NCI-H187 (cell line): Measurements from ENCODE around the gene IQSEC3.
A peak's percentile ranks its signal among the peaks of the same experiment; 100 is the strongest.

ENCODE experiments used
- DNase-seq, 2 experiments: peaks; one replicate each; lab custom pipeline; 2025; lab: John Stamatoyannopoulos, UW

Gene IQSEC3

GRCh38 chr12:163406-163986 lies 96.9 kb downstream of the IQSEC3 start:
- no peak for DNase-seq

DNA sequence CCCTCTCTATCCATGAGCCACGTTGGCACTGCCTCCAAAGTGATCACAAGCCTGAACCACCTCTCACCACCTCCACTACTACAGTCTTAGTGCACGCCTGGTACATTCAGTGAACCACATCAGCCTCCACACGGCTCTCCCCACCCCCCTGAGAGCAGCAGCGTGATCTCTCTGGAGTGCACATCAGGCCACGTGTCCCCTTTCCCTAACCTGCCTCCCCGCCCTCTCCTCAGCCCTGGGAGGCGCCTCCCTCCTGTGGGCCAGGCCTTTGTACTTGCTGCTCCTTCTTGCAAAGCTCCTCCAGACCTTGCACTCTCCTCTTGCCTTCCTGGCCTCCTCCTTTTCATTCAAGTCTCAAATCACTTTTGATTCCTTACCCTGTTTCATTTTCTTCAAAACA lies 97.6 kb downstream of the IQSEC3 start:
- peak; percentile 33 to 73 for DNase-seq

GRCh38 chr12:165862-166368 lies 99.3 kb downstream of the IQSEC3 start:
- DNase-seq, result no peak

- DNase-seq, result no peak
Measured at GRCh38 chr12:166425-167075, 100.0 kb downstream of the IQSEC3 start.

- DNase-seq, result no peak
Measured at GRCh38 chr12:167959-168600, 101.5 kb downstream of the IQSEC3 start.

- no peak for DNase-seq
Measured at GRCh38 chr12:168763-169525, 102.4 kb downstream of the IQSEC3 start.

DNA sequence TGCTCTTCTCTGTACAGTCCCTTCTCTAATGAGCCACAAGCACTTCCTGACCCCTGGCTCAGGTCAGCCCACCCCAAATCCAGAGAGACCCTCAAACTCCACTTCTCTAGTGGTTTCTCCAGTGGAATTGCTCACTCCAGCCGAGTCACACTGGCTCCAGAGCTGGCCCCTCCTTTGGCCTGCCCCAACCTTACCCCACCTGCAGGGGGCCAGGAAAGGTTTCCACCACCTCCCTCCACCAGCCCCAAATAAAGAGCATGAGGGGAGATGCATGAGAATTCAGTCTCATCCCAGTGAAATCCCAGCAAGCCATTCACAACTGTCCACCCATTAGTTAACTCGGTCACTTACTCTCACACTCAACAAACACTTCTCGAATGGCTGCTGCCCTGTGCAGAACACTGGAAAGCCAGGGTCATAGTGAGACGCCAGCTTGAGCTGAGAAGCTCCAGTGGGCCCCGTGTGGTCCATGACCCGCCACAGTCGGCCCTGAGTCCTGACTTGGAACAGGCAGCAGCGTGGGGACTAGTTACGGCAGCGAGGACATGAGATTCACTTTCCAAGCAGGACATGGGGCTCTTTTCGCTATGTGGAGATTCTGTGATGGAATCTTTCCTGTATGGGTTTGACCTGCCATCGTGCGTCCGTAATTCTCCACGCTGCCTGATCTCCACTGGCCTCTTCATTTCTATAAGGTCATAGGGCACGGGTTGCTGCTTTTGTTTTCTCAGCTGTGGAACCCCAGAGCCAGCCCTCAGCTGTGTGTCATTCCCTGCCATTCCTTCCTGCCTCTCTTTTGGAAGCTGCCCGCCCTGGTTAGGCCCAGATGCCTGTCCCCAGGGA lies 103.2 kb downstream of the IQSEC3 start:
- no peak for DNase-seq

DNA sequence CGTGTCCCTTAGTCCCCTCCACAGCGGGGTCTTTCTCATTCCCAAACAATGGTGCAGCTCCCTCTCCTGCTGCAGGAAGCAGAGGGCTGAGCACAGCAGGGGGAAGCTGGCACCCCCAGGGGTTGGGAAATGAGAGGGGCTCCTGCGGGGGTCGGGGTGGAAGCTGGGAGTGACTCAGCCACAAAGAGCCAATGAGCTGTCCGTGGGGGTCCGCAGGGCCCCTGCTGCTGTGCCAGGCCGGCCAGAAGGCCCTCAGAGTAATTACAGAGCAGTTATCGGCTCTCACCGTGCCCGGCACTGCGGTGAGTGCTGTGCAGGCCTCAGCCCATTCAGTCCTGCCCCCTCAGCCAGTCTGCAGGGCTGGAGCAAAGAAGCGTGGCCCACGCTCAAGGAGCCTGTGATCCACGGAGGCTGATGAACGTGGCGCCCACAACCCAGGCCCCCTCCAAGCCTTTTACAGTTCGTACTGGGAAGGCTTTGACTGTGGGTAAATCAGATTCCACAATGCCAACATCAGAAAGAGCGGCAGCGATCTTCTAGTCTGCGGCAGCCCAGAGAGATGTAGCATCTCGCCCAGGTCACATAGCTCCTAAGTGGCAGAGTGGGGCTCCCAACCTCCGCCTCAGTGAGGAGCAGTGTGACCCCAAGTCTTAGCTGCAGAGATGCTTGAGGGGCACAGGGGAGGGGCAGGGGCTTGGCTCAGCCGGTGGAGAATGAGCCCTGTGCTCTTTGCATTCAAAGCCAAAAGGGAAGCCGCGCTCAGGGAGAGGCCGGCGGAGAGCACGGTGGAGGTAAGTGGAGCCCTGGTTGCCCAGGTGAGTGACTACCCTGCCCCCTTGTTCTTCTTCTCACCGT lies 104.0 kb downstream of the IQSEC3 start:
- DNase-seq, result no peak

DNA sequence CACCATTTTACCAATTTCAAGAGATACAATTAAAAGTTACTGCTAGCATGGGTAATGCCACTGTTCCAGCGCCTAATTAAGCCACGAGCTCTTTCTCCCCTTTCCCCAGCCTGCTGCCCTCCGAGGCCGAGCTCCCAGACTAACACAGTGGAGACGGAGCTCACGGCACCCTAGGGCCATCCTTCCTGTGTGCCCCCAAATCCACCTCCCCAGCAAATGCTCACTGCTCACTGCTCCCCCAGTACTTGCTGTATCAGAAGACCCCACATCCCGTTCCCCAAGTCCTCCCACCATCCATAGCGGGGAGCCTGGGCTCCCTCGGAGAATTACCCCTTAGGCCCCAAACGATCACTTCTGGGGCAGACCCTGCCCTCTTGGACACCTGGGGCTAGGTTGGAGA lies 104.7 kb downstream of the IQSEC3 start:
- no peak for DNase-seq

GRCh38 chr12:171743-172676 lies 105.4 kb downstream of the IQSEC3 start:
- DNase-seq, result no peak

GRCh38 chr12:172732-173161 lies 106.2 kb downstream of the IQSEC3 start:
- no peak for DNase-seq

- no peak for DNase-seq
Measured at GRCh38 chr12:174124-174523, 107.6 kb downstream of the IQSEC3 start.

GRCh38 chr12:174596-174995 lies 108.0 kb downstream of the IQSEC3 start:
- DNase-seq, result no peak

- DNase-seq, result no peak
Measured at GRCh38 chr12:175250-175649, 108.7 kb downstream of the IQSEC3 start.

DNA sequence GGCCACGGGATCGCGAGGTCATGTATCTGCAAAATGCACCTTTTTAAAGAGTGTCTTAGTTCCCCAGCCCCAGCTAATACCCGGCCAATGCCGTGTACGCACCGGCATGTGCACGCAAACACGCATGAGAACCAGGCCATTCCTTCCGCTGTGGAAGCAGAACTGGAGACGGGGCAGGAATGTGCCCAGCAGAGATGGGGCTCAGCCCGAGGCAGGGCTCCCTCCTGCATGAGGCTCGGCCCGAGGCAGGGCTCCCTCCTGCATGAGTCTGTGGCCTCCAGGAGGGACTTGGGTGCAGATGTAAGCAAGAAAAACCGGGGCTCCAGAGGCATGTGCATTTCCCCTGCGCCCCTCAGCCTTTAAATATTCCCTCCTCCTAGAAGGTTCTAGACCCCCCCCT lies 109.2 kb downstream of the IQSEC3 start:
- no peak for DNase-seq

GRCh38 chr12:176321-177181 lies 110.0 kb downstream of the IQSEC3 start:
- no peak for DNase-seq

- no peak for DNase-seq
Measured at GRCh38 chr12:177336-177979, 110.9 kb downstream of the IQSEC3 start.
